NCI-H2171 treated with DMSO at 0.1 percent for 48 hours (cell line): ENCODE results near the gene DNALI1.
"Not testable (repeated sequence)": the region's sequence is repeated elsewhere in the genome, so short reads cannot be mapped to it uniquely, and the experiment has no call there.

Experiments
- DNase-seq: peaks from one replicate; lab custom pipeline; 2025; lab: John Stamatoyannopoulos, UW

The DNALI1 gene

DNA sequence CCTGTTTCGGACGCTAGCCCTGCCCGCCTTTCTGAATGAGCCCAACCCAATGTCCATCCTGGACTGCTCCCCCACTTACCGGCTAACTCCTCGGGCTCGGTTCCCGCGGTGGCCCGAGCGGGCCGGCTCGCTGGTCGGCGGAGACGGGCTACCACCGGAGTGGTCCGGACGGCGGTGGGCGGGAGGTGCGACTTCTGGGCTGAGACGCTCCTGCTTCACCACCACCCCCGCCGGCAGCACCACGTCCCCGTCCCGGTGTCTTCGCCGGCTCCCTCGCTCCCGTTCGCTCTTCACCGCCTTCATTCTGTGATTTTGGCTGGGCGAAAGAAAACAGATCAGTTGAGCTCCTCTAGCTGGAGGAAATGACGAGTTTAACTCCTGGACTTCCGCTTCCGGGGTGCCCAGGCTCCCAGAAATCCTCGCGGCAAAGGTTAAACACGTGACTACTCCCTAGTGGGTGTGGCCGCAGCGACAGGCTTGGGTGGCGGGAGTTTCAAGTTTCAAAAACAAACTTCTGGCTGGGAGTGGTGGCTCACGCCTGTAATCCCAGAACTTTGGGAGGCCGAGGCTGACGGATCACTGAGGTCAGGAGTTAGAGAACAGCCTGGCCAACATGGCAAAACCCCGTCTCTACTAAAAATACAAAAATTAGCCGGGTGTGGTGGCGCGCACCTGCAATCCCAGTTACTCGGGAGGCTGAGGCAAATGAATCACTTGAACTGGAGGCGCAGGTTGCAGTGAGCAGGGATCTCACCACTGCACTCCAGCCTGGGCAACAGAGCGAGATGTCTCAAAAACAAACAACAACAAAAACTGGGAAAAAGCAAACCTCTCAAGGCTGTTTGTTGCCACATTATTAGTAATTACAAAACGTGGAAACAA is 2.6 kb upstream of the DNALI1 start, which contains the start of gene SNIP1:
SNIP1 (minus strand) TSS at position 367 of the 882 bp plus-strand sequence; CDS start at position 303, 64 bp downstream.
- peak; percentile 91 for DNase-seq

DNA sequence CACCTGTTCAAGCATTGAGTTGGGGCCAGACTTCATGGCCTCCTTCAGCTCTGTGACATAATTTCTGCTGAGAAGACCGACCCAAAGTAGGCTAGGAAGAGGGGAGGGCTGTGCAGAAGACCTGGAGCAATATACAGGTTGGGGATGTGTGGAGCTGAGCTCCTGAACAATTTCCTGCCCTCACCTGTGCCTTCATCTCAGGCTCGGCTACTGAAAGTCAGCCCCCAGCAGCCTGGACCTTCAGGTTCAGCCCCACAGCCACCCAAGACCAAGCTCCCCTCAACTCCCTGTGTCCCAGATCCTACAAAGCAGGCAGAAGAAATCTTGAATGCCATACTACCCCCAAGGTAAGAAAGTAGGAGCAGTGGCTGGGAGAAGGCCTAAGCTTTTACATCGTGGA is 662 bp downstream of the DNALI1 start:
- DNase-seq, result no peak

DNA sequence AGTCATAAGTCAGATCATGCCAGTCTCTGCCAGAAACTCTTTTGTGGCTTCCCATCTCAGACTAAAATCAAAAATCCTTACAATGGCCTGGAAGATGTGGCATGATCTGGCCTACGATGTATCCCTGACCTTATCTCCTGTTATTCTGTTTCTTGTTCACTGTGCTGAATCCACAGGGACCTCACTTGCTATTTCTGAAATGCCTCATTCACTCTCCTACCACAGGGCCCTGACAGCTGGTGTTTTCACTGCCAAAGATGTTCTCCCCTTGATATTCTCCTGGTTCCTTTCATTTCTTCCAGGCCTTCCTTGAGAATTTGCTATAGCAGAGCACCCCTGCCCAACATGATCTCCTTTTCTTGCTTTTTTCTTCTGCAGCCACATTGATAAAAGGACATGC is 1.7 kb downstream of the DNALI1 start:
- DNase-seq, result peak; percentile 5

DNA sequence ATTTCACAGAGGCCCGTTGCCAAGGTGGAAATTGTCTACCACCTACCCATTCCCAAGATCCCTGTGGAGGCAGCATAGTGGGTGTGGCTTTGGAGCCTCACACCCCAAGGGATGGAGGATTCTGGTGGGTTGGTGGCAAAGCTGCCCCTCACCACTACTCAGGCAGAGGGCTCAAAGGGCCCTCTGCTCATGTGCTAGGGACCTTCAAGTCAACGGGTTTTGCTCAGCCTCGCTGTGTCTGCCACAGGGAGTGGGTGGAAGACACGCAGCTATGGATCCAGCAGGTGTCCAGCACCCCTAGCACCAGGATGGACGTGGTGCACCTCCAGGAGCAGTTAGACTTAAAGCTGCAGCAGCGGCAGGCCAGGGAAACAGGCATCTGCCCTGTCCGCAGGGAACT is 2.3 kb downstream of the DNALI1 start:
- DNase-seq, result no peak

DNA sequence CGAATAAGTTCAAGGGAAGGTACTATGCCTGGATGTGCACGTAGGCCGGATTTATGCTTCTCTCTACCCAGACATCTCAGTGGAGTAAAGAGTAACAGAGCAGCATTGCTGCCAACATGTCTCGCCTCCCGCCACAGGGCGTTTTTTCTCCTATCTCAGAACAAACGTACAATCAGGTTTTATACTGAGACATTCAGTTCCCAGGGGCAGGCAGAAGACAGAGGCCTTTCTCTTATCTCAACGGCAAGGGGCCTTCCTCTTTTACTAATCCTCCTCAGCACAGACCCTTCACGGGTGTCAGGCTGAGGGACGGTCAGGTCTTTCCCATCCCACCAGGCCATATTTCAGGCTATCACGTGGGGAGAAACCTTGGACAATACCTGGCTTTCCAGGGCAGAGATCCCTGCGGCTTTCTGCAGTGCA is 3.2 kb downstream of the DNALI1 start:
- DNase-seq, result not testable (repeated sequence)

DNA sequence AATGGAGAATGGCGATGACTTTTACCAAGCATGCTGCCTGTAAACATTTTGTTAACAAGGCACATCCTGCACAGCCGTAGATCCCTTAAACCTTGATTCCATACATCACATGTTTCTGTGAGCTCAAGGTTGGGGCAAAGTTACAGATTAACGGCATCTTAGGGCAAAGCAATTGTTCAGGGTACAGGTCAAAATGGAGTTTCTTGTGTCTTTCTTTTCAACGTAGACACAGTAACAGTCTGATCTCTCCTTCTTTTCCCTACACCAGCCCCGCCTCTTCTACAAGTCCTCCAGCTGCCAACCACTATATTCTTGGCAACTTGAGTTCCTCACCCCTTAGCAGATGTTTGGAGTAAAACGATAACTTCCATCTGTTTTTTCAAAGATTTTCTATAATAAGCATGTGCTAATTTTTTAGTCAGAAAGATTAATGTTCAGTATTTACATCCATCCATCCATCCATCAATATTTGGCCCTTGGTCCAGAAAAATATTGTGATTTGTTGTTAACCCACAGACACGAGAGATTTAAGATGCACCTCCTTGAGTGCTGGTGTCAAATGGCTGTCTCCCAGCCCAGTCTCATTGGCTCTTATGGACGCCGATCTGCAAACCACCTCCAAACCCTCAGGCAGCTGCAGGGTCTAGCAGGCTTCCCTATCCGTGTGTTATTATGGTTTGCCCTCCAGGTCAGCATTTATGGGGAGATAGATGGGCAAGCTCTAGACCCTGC is 3.8 kb downstream of the DNALI1 start:
- DNase-seq, result peak; percentile 51

DNA sequence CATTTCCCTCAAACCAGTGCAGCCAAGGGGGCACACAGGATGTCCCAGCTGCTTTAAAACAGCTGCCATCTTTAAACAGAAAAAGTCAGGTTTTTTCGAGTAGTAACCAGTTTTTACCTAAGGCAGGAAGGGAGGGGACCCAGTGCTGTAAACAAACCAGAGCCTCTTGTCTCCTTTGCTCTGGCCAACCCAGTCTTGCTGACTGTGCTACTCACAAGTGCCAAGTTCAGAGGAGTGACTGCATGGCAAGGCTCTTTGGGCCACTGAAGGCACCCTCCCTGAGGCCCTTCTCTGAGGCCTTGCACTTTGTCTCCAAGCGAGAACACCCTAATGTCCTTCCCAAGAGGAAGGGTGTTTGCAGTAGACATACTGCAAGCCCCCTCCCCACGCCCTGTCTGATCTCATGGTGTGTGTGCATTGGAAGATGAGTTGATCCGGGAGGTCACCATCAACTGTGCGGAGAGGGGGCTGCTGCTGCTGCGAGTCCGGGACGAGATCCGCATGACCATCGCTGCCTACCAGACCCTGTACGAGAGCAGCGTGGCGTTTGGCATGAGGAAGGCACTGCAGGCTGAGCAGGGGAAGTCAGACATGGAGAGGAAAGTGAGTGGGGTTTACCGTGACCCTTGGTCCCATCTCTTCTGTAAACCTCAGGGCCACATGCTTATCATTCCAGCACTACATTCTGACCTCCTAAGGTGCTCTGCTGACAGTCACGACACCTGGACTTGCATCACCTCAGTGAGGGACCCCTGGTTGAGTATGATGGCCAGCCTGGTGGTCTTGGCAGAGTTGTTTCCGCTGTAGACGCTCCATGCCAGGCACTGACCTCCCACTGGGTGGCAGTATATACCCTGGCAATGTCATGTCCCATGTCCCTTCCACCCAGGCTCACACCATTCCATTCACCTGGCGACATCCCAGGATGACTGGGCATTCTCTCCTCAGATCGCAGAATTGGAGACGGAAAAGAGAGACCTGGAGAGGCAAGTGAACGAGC is 4.7 kb downstream of the DNALI1 start:
- no peak for DNase-seq

DNA sequence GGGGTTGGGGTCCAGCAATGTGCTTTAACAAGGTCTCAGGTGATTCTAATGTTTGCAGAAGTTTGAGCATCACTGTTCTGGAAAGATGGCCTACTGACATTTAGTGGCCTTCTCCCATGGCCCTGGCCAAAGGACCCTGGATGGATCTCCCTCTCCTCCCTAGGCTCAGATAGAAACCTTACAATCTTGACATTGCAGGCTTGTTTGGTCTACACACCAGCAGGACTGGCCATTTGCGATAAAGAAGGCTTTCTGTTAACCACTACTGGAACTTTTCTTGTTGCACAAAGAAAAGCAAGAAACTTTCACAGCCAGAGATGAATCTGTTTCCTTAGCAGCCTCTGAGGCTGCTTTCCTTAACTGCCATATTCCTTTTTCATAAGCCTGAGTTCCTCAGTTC is 6.2 kb downstream of the DNALI1 start:
- DNase-seq, result no peak

DNA sequence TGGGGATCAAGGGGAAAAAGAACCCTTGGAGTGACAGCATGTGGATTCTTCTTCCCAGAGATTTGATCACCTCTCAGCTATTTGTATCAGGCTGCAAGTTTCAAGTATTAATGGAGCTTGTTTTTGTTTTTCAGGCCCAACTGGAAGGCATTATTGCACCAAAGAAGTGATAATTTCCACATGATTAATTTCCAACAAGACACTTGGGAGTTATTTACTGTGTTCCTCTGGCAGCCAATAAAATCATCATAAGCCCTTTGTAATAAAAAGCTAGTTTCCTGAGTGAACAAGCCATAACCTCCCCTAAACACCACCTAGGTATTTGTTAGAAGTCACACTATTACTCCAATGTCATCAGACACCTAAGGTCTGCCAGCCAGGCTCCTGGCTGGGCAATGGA is 8.2 kb downstream of the DNALI1 start:
- no peak for DNase-seq

DNA sequence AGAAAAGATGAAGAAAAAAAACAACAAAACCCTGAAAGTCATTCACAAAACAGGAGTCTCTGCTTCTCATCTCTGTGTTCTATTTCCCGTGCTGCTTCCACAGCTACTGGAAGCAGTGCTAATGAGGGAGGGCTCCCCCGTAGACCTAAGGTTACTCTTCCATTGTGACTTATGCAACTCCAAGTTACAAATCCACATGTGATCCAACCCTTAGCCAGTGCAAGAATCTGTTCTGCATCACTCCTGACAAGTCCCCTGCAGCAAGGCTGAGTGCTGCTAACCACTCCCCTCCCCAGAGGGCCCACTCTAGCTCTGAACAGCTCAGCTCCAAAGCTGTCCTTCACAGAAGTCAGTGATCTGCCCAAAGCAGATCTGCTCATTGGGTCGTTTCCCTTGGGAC is 10.3 kb downstream of the DNALI1 start:
- DNase-seq, result no peak

DNA sequence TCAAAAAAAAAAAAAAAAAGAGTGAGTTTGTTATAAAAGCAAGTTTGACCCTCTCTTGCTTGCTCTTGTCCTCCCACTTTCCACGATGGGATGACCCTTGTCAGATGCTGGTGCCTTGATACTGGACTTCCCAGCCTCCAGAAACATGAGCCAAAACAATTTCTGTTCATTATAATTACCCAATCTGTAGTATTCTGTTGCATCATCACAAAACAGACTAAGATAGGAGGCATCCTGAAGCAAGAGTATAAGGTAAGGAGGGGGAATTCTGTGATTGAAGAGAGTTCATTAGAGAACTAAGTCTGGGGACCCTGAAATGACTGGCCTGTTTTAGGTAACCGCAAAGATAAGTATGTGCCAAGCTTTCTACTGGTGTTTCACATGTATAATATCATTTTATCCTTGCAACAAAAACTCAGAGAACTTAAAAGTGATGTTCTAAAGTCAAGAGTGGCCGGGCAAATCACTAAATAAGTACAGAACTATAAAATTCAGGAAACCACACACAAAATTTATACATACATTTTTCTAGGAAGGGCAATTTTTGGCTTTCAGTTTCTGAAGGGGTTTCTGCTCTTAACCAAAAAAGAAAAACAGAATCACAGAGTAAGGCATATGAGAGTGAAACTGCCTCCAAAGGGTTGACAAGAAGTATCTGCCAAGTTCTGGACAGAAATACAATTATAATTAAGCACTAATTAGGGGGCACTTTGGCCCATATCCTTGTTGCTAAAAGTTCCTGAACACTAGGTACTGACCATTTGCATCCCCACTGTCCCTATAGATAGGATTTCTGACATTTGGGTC is 14.0 kb downstream of the DNALI1 start:
- no peak for DNase-seq

DNA sequence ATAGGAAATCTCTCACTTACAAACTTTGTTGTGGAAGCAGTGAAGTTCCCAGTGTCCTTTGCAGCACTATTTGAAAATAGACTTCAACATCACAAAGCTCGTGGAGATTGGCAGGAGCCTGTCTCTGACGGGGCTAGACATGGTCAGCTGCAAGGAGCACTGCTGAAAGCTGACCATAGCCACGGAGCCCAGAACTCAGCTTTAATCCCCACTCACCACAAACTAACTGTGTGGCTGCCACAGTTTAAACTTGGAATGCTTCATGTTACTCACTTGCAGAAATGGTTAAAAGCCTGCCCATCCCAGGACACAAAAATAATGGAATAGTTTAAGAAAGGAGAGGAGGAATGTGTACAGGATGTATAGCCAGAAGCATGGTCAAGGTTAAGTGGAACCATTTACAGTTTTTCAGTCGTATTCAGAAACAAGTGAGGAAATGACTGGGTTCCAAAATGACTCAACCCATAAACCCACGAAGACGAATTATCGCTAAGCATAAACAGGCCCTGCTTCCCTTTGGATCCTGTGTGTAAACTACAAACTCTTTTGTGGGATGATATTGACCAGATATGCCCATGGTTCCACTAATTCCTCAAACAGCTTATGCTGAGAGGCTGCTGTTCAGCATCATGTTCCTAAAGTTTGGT is 18.2 kb downstream of the DNALI1 start:
- no peak for DNase-seq

DNA sequence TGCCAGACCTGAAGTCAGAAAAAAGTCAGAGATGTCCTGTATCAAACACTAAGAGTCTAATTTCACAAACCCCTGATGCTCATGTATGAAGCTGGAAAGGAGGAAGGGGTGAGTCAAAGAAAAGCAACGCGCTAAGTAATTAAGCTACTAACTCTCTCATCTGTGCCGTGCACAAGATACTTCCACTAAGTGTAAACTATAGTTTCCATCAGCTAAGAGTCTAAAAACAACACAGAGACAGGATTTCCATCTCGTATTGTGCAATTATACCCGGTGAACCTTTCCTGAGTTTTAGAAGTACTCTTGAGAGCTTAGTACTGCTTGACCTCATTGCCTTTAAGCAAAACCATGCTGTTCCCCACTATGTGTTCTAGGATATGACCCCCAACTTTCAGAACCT is 19.0 kb downstream of the DNALI1 start:
- DNase-seq, result no peak

DNA sequence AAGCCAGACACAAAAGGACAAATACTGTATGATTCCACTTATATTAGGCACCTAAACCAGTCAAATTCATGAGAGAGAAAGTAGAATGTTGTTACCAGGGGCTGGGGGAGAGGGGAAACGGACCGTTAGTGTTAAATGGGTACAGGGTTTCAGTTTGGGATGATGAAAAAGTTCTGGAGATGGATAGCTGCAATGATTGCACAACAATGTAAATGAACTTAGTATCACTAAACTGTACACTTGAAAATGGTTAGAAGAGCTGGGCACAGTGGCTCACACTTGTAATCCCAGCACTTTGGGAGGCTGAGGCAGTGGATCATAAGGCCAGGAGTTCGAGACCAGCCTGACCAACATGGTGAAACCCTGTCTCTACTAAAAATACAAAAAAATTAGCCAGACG is 27.8 kb downstream of the DNALI1 start:
- DNase-seq, result not testable (repeated sequence)

DNA sequence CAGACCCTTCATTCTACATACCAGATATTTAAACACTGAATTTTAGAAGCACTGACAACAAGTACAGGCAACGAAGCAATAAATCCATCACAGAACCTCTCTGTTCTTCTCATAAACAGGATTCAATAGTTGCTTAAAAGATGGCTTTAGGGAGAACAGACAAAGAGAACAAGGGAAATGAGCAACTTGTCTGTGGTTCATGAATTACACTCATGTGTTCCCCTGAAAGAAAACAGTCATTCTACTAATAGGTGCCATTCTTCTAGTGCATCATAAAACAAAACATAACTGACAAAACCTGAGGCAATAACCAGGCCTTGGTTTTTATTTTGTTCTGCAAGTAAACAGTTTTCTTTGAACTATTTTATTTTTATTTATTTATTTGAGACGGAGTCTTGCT is 32.2 kb downstream of the DNALI1 start:
- no peak for DNase-seq

DNA sequence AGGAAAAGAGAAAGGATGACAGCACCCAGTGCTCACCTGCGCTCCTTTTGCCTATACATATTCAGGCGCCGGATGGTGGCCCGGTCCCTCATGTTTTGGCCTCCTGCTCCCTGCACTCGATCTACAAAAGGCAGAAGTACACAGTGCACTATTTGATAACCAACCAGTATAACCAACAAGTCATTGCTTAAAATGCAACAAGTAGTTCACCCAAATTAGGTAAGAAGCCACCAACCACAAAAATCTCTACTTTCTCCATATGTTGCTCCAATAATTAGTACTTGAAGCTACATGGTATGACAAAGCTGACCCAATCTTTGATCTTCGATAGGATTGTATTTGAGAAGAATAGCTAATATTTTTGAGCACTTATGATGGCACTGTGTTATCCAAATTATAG is 37.0 kb downstream of the DNALI1 start:
- DNase-seq, result no peak

DNA sequence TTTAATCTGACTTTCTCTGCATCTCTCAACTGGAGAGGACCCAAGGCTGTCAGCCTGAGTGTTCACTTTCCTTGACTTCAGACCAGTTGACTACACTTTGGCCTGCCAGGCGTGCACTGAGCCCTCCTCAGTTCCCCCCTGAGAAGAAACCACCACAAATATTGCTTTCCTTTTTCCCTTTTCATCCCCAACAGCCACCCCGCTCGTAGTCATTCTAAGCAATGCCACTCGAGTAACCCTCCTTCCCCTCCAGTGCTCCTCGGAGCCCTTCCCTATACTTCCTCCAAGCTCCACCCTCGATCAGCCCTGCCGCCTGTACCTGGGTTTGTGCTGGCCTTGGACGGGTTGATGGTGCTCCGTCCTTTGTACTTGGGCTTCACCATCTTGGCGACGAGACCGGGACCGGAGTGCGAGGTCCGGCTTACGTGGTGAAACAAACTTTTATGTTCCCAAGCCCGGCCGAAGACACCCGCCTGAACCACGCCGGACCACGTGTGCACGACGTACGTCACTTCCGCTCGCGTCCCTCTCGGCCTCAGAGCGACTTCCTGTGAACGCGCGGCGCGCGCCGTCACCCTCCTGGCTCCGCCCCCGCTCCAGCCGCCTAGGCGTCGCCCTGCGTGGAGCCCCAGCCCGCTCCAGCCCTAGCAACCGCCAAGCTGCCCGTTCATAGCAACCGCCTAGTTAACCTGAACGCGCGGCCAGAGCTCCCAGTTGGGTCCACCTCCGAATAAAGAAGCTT is 38.9 kb downstream of the DNALI1 start, which contains the start of gene GNL2:
GNL2 (minus strand) TSS at position 498 of the 742 bp plus-strand sequence; CDS start at position 383, 115 bp downstream.
- DNase-seq, result peak; percentile 92

DNA sequence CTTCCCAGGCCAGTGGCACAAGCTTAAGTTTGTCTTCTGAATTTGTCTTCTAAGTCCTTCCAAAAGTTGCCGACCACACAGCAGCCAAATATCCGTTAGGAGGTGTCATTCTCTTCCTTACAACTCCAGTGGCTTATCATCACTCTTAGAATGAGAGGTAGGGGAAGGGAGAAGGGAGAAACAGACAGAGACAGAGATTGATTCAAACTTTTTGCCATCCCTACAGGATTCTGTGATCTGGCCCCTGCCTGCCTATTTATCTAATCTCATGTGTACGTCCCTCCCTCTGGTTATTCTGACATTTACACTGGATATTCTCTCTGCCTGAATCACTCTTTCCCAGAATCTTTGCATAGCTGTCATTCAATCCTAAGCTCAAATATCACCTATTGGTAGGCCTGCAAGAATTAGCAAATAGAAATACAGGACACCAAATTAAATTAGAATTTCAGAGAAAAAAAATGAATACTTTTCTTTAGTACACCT is 39.5 kb downstream of the DNALI1 start:
- DNase-seq, result no peak

DNA sequence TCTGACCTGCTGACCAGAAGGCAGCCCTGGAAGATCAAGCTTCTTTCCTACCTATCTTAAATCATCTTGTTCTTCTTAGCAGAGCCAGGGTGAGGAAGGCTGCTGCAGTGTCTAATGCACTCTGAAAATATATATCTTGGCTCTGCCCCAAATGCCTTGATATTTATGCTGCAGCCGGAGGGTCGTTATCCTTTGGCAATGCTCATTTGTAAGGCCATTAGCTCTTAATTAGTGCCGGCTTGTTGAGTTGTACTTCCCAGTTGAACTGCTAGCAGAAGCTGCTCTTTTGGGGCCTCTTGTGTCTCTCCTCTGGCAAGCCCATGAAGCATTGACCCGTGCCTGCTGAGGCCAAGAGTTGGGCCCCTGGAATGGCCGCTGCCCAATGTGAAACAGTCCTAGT is 43.2 kb downstream of the DNALI1 start:
- peak; percentile 2 for DNase-seq

DNA sequence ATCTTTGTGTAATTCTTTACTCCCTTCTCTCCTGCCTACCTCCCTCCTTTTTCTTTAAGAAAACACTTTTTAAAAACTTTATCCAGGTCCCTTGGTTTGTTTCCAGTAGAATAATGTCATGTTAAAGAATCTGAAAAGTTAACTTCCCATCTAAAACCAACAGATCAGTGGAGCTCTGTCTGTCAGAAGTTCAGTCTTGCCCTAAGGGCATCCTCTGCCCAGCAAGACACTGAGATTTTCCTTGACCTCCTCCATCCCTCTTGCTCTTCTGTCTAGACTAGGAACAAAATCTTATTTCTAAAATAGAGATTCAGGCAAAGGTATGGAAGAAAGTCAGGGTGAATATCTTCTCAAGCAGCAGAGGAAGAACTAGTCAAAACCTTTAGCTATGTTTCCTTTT is 44.7 kb downstream of the DNALI1 start:
- no peak for DNase-seq
